Lower leg skin (tissue), 4 donors: ENCODE data around the gene PGAM5. TPM values are rescaled to one million over a fixed set of nuclear protein-coding genes. Genes with fewer than 3 reads are reported as not detected.
A peak's percentile ranks its signal among the peaks of the same experiment; 100 is the strongest.

Source experiments
- DNase-seq, 2 donors: peaks; one replicate each; pipeline ENCODE4 v3.0.0-alpha.2; 2019; ENCODE audit warnings: low spot score in 2 of 2
- H3K4me3 ChIP-seq: fragments of 200-600 bp; sonication (generic); 2 replicates; pipeline ENCODE4 v1.5.1; 2017; ENCODE audit warnings: mild to moderate bottlenecking, low read depth; ENCODE audit not compliant: poor library complexity, severe bottlenecking
- POLR2A ChIP-seq, 2 donors: fragments of 450-650 bp; IDR thresholded peaks; one replicate each; pipeline ENCODE4 v1.6.1; 2016 to 2017; ENCODE audit warnings: antibody characterized with exemption in 2 of 2, mild to moderate bottlenecking in 1 of 2, moderate library complexity in 1 of 2
- WGBS, 2 donors: methylation state at CpG; one replicate each; pipeline ENCODE4 v1.1.5; 2018; 5-methylcytosine and 5-hydroxymethylcytosine counted together
- intact Hi-C: fragments of 100-400 bp; cut with DNase I; formaldehyde crosslinking; loops from one replicate; pipeline ENCODE4 v1.15.0; 2023; ENCODE audit warnings: low total_unique reads
- total RNA-seq, 4 donors: library from RNA; depleted of rRNA; stranded (reverse); fragments of >200 nt; gene quantifications; one replicate each; pipeline ENCODE4 v1.1.0, GENCODE V29; 2016
- TF ChIP-seq, protein P1 (sequence below), 3 donors: fragments of 450-650 bp; IDR thresholded peaks; one replicate each; pipeline ENCODE4 v1.5.1; 2016; ENCODE audit warnings: antibody characterized with exemption in 3 of 3, mild to moderate bottlenecking in 3 of 3, moderate library complexity in 2 of 3

Gene PGAM5
- total RNA-seq, 4 donors from 2014 or later = 28.1 to 54.6 (median 32.8) TPM

DNA sequence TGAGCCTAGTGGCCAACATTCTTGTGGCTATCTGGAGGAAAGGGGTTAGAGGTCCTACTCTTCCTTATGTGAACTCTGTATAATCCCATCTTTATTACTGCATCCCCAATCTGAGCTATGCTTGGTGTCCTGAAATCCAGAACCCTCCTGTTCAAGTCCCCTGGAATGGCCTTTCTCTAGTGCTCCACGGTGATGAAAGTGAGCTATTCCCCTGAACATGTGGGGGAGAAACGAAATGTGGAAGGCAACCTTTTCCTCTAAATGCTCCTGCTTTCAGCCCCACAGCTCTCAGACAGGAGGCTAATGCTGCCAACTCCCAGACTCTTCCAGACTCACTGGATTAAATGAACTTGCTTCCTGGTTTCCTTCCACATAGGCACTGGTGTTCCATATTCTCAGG is 2.5 kb upstream of the PGAM5 start:
- intact Hi-C loops = no loop called here
- H3K4me3 ChIP-seq = no peak overlapping the region
- DNase-seq = no peak
- TF ChIP-seq POLR2A (IDR thresholded peaks at IDR 0.05) = no peak
- TF ChIP-seq, protein P1, sequence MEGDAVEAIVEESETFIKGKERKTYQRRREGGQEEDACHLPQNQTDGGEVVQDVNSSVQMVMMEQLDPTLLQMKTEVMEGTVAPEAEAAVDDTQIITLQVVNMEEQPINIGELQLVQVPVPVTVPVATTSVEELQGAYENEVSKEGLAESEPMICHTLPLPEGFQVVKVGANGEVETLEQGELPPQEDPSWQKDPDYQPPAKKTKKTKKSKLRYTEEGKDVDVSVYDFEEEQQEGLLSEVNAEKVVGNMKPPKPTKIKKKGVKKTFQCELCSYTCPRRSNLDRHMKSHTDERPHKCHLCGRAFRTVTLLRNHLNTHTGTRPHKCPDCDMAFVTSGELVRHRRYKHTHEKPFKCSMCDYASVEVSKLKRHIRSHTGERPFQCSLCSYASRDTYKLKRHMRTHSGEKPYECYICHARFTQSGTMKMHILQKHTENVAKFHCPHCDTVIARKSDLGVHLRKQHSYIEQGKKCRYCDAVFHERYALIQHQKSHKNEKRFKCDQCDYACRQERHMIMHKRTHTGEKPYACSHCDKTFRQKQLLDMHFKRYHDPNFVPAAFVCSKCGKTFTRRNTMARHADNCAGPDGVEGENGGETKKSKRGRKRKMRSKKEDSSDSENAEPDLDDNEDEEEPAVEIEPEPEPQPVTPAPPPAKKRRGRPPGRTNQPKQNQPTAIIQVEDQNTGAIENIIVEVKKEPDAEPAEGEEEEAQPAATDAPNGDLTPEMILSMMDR (IDR thresholded peaks at IDR 0.05) = no peak
- WGBS, 2 donors = 85 to 86% methylated on average over 2 of the region's 2 CpGs

DNA sequence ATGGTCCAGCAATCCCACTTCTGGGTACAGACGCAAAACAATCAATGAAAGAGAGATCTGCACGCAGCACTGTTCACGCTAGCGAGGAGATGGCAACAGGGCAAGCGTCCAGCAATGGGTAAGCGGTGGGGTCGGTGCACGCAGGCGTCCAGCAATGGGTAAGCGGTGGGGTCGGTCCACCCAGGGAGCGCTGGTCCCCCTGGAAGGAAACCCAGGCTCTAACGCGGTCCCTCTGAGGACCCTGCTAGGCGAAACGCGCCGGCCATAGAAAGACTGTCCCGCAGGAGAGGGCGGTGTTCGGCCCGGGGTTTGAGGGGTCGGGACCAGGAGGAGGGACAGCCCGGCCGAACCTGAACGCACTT is 618 bp upstream of the PGAM5 start:
- no peak for TF ChIP-seq POLR2A (IDR thresholded peaks at IDR 0.05)
- TF ChIP-seq, protein P1 (IDR thresholded peaks at IDR 0.05) = no peak
- 1 to 3% methylated on average over 13 to 26 of the region's 26 CpGs for WGBS, 2 donors
- peak in 1 of 2 donors; percentile 86 for DNase-seq
- intact Hi-C loops = no loop called here
- peak overlapping the region; percentile 71 for H3K4me3 ChIP-seq

DNA sequence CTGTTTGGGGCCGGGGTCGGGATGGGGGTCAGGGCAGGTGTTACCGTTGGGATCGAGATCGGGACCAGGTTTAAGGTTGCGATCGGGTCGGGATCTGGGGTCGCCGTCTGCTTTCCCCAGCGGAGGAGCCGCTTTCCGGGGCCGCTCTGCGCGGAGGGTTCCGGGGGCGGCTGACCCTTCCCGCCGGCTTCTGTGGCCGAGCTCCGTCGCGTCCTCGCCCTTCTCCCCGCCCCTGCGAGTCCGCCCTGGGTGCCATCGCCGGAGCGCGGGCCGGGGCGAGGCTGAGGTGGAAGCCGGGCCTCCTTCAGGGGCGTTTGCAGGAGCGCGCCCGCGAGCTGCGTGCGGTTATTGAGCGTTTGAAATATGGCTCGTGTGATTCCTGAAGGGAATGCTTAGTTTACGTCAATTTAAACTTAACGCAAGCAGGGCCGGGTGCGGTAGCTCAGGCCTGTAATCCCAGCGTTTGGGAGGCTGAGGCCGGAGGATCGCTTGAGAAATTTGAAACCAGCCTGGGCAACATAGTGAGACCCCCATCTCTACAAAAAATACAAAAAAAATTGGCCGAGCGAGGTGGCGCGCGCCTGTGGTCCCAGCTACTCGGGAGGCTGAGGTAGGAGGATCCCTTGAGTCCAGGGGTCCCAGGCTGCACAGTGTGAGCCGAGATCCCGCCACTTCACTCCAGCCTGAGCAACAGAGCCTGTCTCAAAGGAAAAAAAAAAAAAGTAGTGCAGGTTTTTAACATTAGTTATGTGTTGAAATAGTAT is 620 bp downstream of the PGAM5 start:
- H3K4me3 ChIP-seq = peak overlapping the region; percentile 71
- intact Hi-C loops = no loop called here
- TF ChIP-seq, protein P1 (IDR thresholded peaks at IDR 0.05) = no peak
- no peak for TF ChIP-seq POLR2A (IDR thresholded peaks at IDR 0.05)
- WGBS, 2 donors = 18 to 30% methylated on average over 17 to 34 of the region's 59 CpGs
- no peak for DNase-seq

DNA sequence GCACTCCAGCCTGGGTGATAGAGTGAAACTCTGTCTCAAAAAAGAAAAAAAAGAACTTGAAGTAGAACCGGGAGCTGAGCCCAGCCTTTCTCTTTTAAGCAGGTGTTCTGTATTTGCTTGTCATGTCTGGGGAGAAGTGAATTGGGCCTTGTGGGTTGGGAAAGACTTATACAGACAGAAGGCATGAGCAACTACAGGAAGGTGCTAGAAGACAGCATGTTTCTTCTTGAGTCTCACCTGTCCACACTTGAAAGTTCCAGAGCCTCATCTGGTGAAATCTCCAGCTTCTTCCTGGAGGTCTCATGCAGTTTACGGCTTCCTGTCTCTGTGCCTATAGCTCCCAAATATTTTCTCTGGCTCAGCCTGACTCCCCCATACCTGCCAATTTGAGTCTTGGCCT is 2.5 kb downstream of the PGAM5 start:
- 52 to 71% methylated on average over 2 of the region's 2 CpGs for WGBS, 2 donors
- DNase-seq = no peak
- no peak for TF ChIP-seq POLR2A (IDR thresholded peaks at IDR 0.05)
- TF ChIP-seq, protein P1 (IDR thresholded peaks at IDR 0.05) = no peak
- no peak overlapping the region for H3K4me3 ChIP-seq
- intact Hi-C loops = no loop called here

DNA sequence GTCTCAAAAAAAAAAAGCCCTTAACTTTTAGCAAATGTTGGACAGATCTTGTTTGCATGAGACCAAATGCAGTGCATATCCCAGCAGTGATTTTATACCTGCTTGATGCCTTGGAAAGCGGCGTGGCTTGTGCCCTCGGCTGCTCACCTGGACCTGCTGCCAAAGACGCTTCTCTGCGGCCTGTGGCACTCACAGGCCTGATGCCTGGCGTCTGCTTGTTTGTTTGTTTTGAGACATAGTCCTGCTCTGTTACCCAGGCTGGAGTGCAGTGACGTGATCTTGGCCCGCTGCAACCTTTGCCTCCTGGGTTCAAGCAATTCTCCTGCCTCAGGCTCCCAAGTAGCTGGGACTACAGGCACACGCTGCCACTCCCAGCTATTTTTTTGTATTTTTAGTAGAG is 5.2 kb downstream of the PGAM5 start:
- no peak for DNase-seq
- intact Hi-C loops = no loop called here
- no peak overlapping the region for H3K4me3 ChIP-seq
- no peak for TF ChIP-seq POLR2A (IDR thresholded peaks at IDR 0.05)
- TF ChIP-seq, protein P1 (IDR thresholded peaks at IDR 0.05) = no peak
- WGBS, 2 donors = 82 to 90% methylated on average over 9 of the region's 9 CpGs

DNA sequence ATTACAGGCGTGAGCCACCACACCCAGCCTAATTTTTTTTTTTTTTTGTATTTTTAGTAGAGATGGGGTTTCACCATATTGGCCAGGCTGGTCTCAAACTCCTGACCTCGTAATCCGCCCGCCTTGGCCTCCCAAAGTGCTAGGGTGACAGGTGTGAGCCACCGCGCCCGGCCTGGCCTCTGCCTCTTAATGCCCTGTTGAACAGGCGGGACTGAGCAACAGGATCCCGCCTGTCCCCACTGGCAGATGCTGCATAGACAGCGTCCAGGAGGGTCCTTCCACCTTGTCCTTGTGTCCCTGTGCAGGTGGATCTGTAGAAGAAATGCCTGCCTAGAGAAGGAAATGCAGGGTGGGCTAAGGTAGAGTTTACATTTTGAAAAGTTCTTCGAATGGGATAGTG is 5.7 kb downstream of the PGAM5 start:
- TF ChIP-seq, protein P1 (IDR thresholded peaks at IDR 0.05) = no peak
- no peak for TF ChIP-seq POLR2A (IDR thresholded peaks at IDR 0.05)
- WGBS, 2 donors = 77 to 95% methylated on average over 11 of the region's 11 CpGs
- intact Hi-C loops = no loop called here
- H3K4me3 ChIP-seq = no peak overlapping the region
- DNase-seq = no peak
